Adrenal gland (tissue), 12 donors: Measurements from ENCODE around the gene PACSIN2. TPM values are rescaled to one million over a fixed set of nuclear protein-coding genes. Genes with fewer than 3 reads are reported as not detected.

Source experiments
- DNase-seq, 7 donors: peaks; one replicate each; pipeline ENCODE4 v3.0.0-alpha.2; 2019 to 2020
- H3K27ac ChIP-seq, 5 donors: fragments of 200-600 bp; sonication (generic) in 4 of 5; 1 replicate in 3 of 5; 2 replicates in 2 of 5; pipeline versions ENCODE4 v1.5.1 to v1.8.0; 2016 to 2020; ENCODE audit warnings: mild to moderate bottlenecking in 1 of 5
- H3K27me3 ChIP-seq: fragments of 200-600 bp; 2 replicates; pipeline ENCODE4 v1.8.0; 2021
- H3K36me3 ChIP-seq, 2 donors: fragments of 200-600 bp; replicated peaks in 1 of 2; 1 replicate in 1 of 2; 2 replicates in 1 of 2; pipeline versions ENCODE4 v1.5.1 to v1.8.0; 2018 to 2022
- H3K4me1 ChIP-seq, 2 donors: fragments of 200-600 bp; replicated peaks in 1 of 2; 1 replicate in 1 of 2; 2 replicates in 1 of 2; pipeline versions ENCODE4 v1.5.1 to v1.8.0; 2018 to 2021
- H3K4me3 ChIP-seq, 4 donors: fragments of 200-600 bp; sonication (generic) in 3 of 4; one replicate each; pipeline ENCODE4 v1.5.1; 2016 to 2018
- H3K9me3 ChIP-seq, 3 donors: fragments of 200-600 bp; sonication (generic) in 1 of 3; replicated peaks in 1 of 3; 1 replicate in 2 of 3; 2 replicates in 1 of 3; pipeline versions ENCODE4 v1.5.1 to v1.8.0; 2016 to 2021
- CTCF ChIP-seq, 6 experiments: fragments of 450-650 bp in 4 of 6; fragments of 200-600 bp in 2 of 6; sonication (generic) in 1 of 6; IDR thresholded peaks; 1 replicate in 5 of 6; 2 replicates in 1 of 6; pipeline versions ENCODE4 v1.5.1 to v1.8.0; 2016 to 2021; ENCODE audit warnings: antibody characterized with exemption in 6 of 6, mild to moderate bottlenecking in 2 of 6, moderate library complexity in 1 of 6
- POLR2A ChIP-seq, 2 donors: fragments of 450-650 bp; IDR thresholded peaks; one replicate each; pipeline ENCODE4 v1.6.1; 2017; ENCODE audit warnings: antibody characterized with exemption in 2 of 2, mild to moderate bottlenecking in 2 of 2, moderate library complexity in 1 of 2
- WGBS, 4 donors: extraction: QIAGEN DNeasy Blood & Tissue Kit in 2 of 4; methylation state at CpG; one replicate each; pipeline versions ENCODE4 v1.1.5 to v1.1.7; 2013 to 2017; 5-methylcytosine and 5-hydroxymethylcytosine counted together
- intact Hi-C, 2 donors: fragments of 100-400 bp; cut with DNase I; formaldehyde crosslinking; loops; one replicate each; pipeline versions ENCODE4 v1.14.1 to v1.15.0; 2022 to 2023
- polyA plus RNA-seq, 3 donors: library from polyadenylated mRNA; stranded (reverse); fragments of 200-250 nt in 2 of 3; fragments of 350-450 nt in 1 of 3; fragmentation: Illumina TruSeq in 1 of 3; extraction: RNeasy Lipid Tissue Mini Kit (QIAGEN cat#74804) in 1 of 3; gene quantifications; one replicate each; pipeline ENCODE4 v1.2.3, GENCODE V29; 2013 to 2014
- total RNA-seq, 9 donors: library from RNA; depleted of rRNA in 4 of 9; stranded (reverse); fragments of >200 nt in 4 of 9; fragments of 120-200 nt in 1 of 9; fragmentation: NEBNext Ultra II Directional in 1 of 9; extraction: Animal tissue kit (Norgen Biotek cat#: 25700) in 1 of 9; gene quantifications; one replicate each; pipeline versions ENCODE4 v1.1.0 to v1.2.4, GENCODE V29; 2013 to 2023
- donor health status: healthy with polysubstance abuse.
- donor health status: Bipolar disorder and iron deficiency.
- donor health status: DM: yes; HTN: yes; CAD: no.
- donor health status: DM: no; HTN: no; CAD: no.
- donor health status: DM: no; HTN: no; CAD: no.
- donor health status: DM: yes; HTN: yes; CAD: no.

Gene PACSIN2
- total and polyA plus RNA-seq, 12 donors = 29.8 to 186 (median 115) TPM

GRCh38 chr22:42833104-42833503 is 181.8 kb downstream of the PACSIN2 start:
- intact Hi-C loops = no loop called here
- Histone ChIP-seq H3K9me3 (no peaks in the 10 kb centered on the region), H3K4me1 (peaks cover 0 to 15% of the 10 kb centered on the region in 2 donors), H3K36me3 (peaks cover 0 to 93% of the 10 kb centered on the region in 2 donors), H3K27ac (no peak overlapping the region), H3K27me3 (no peaks in the 10 kb centered on the region), H3K4me3 (no peak overlapping the region)
- TF ChIP-seq POLR2A (IDR thresholded peaks at IDR 0.05) (no peak), CTCF (IDR thresholded peaks at IDR 0.05) (no peak)
- no peak for DNase-seq

DNA sequence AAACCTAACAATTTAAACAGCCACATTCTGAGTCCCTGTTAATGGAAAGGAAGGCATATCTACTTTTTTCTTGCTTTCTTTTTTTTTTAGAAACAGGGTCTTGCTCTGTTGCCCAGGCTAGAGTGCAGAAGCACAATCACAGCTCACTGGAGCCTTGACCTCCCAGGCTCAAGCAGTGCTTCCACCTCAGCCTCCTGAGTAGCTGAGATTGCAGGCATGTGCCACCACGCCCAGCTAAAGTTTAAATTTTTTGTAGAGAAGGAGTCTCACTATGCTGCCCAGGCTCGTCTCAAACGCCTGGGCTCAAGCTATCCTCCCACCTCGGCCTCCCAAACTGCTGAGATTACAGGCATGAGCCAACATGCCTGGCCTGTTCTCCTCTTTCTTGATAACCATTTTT is 183.2 kb downstream of the PACSIN2 start:
- Histone ChIP-seq H3K4me1 (peaks cover 0 to 15% of the 10 kb centered on the region in 2 donors), H3K27me3 (no peaks in the 10 kb centered on the region), H3K9me3 (no peaks in the 10 kb centered on the region), H3K36me3 (peaks cover 0 to 97% of the 10 kb centered on the region in 2 donors), H3K27ac (no peak overlapping the region), H3K4me3 (no peak overlapping the region)
- WGBS, 4 donors = 86 to 90% (median 89%) methylated on average over 4 of the region's 4 CpGs
- TF ChIP-seq CTCF (IDR thresholded peaks at IDR 0.05) = no peak
- no peak for TF ChIP-seq POLR2A (IDR thresholded peaks at IDR 0.05)
- intact Hi-C loops = no loop called here
- peak in 1 of 7 donors; percentile 11 for DNase-seq

DNA sequence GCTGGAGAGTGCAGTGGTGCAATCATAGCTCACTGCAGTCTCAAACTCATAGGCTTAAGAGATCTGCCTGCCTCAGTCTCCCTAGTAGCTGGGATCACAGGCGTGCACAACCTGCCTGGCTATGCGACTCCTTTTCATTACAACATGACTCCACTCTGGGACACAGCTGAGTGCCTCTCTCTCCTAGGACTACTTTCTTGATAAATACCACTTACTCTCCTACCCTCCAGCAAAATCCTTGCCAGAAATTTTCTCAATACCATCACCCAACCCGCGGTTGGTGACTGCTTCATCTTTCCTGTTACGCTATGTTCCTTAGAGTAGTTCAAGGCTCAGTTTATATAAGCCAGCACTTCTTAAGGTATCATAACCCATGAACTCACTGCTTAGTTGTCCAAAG is 184.8 kb downstream of the PACSIN2 start:
- intact Hi-C loops = no loop called here
- no peak overlapping the region for H3K27ac ChIP-seq
- peaks cover 0 to 100% of the 10 kb centered on the region in 2 donors for H3K36me3 ChIP-seq

GRCh38 chr22:42829302-42829701 is 185.6 kb downstream of the PACSIN2 start:
- peaks cover 0 to 100% of the 10 kb centered on the region in 2 donors for H3K36me3 ChIP-seq
- WGBS, 4 donors = 73 to 82% (median 77%) methylated on average over 3 of the region's 3 CpGs
- H3K4me3 ChIP-seq = no peak overlapping the region
- TF ChIP-seq CTCF (IDR thresholded peaks at IDR 0.05) (no peak), POLR2A (IDR thresholded peaks at IDR 0.05) (no peak)
- intact Hi-C loops = no loop called here
- no peaks in the 10 kb centered on the region for H3K27me3 ChIP-seq
- DNase-seq = peak in 2 of 7 donors; percentile 7 to 10
- no peak overlapping the region for H3K27ac ChIP-seq
- no peaks in the 10 kb centered on the region for H3K9me3 ChIP-seq
- peaks cover 0 to 4% of the 10 kb centered on the region in 2 donors for H3K4me1 ChIP-seq

More for the DNA sequence above, 184.8 kb downstream of the PACSIN2 start:
- no peaks in the 10 kb centered on the region for H3K27me3 ChIP-seq
- H3K4me1 ChIP-seq = peaks cover 0 to 13% of the 10 kb centered on the region in 2 donors
- no peaks in the 10 kb centered on the region for H3K9me3 ChIP-seq
- TF ChIP-seq POLR2A (IDR thresholded peaks at IDR 0.05) (no peak), CTCF (IDR thresholded peaks at IDR 0.05) (no peak)
- H3K4me3 ChIP-seq = no peak overlapping the region
- peak in 2 of 7 donors; percentile 6 to 17 for DNase-seq
- 87 to 94% (median 90%) methylated on average over 5 of the region's 5 CpGs for WGBS, 4 donors
